K562 (cell line): ENCODE data around the gene NALCN. TPM values are rescaled to one million over a fixed set of nuclear protein-coding genes. Genes with fewer than 3 reads are reported as not detected.

Experiments used
- ATAC-seq: fragments of 200-7000 bp; cut with Tn5 transposase; 3 replicates; pipeline ENCODE4 v1.9.1; 2020; ENCODE audit warnings: moderate library complexity
- BruUV-seq: library from RNA; stranded (reverse); fragments of 400-500 nt; replicated peaks from 2 replicates; lab custom pipeline; 2021; lab: Mats Ljungman, UMichigan
- CTCF ChIA-PET: fragments of 300-600 bp; formaldehyde crosslinking; extraction: SDS; loops from one replicate; lab custom pipeline; 2021; ENCODE audit warnings: low intra/inter-chr PET ratio; lab: Yijun Ruan, JAX
- POLR2A ChIA-PET: fragments of 300-600, 350-650 bp; sonication (Branson Sonifier 250); formaldehyde crosslinking; extraction: SDS; loops from one replicate; lab custom pipeline; 2021; ENCODE audit warnings: antibody characterized with exemption, inconsistent platforms; lab: Yijun Ruan, JAX
- DNase-seq, 4 experiments: peaks; one replicate each; pipeline versions ENCODE4 v3.0.0 to v3.0.0-alpha.2; 2011 to 2018; ENCODE audit warnings: low spot score in 3 of 4, mixed read lengths in 3 of 4; ENCODE audit errors: extremely low read depth in 1 of 4
- FAIRE-seq: peaks from 2 replicates; lab custom pipeline; 2011; peaks lifted over from hg19 to GRCh38; lab: Jason Lieb, UNC
- H2AFZ ChIP-seq: 2 replicates; pipeline ENCODE4 v1.6.0; 2011; ENCODE audit warnings: low read depth, low read length, control low read depth, inconsistent platforms
- H3K27ac ChIP-seq: fragments of 200-600 bp; 3 replicates; pipeline ENCODE4 v1.8.0; 2011; ENCODE audit warnings: low read depth, mild to moderate bottlenecking, control low read depth, inconsistent platforms, low read length, moderate library complexity, mixed read lengths; ENCODE audit errors: extremely low read depth
- H3K27me3 ChIP-seq, 2 experiments: fragments of 300-600 bp in 1 of 2; 2 replicates in 1 of 2; 3 replicates in 1 of 2; pipeline versions ENCODE4 v1.6.0 to v1.8.0; 2011; ENCODE audit warnings: inconsistent platforms in 2 of 2, low read length in 2 of 2, mild to moderate bottlenecking in 1 of 2, mixed read lengths in 1 of 2, moderate library complexity in 1 of 2; ENCODE audit not compliant: control insufficient read depth in 2 of 2, insufficient read depth in 2 of 2
- H3K36me3 ChIP-seq: fragments of 300-600 bp; 3 replicates; pipeline ENCODE4 v1.8.0; 2011; ENCODE audit warnings: mild to moderate bottlenecking, low read length, inconsistent platforms; ENCODE audit not compliant: control insufficient read depth, insufficient read depth
- H3K4me1 ChIP-seq, 2 experiments: fragments of 200-600 bp in 1 of 2; replicated peaks in 1 of 2; 2 replicates in 1 of 2; 3 replicates in 1 of 2; pipeline versions ENCODE4 v1.5.1 to v1.8.0; 2011; ENCODE audit warnings: inconsistent platforms in 2 of 2, low read length in 2 of 2, mild to moderate bottlenecking in 1 of 2, mixed read lengths in 1 of 2, moderate library complexity in 1 of 2; ENCODE audit not compliant: control insufficient read depth in 2 of 2, insufficient read depth in 2 of 2
- H3K4me2 ChIP-seq: 2 replicates; pipeline ENCODE4 v1.6.1; 2011; ENCODE audit warnings: low read length, control low read depth, inconsistent platforms, mixed read lengths; ENCODE audit not compliant: insufficient read depth
- H3K4me3 ChIP-seq: fragments of 200-600 bp; sonication (generic), shearing (Covaris generic); 2 replicates; pipeline ENCODE4 v1.5.1; 2016; ENCODE audit warnings: control low read depth, inconsistent platforms
- H3K79me2 ChIP-seq: fragments of 200-600 bp; 3 replicates; pipeline ENCODE4 v1.8.0; 2011; ENCODE audit warnings: low read length, inconsistent platforms; ENCODE audit not compliant: control insufficient read depth, insufficient read depth
- H3K9ac ChIP-seq, 2 experiments: 2 replicates each; pipeline versions ENCODE4 v1.6.0 to v1.6.1; 2011; ENCODE audit warnings: low read depth in 2 of 2, low read length in 2 of 2, control low read depth in 1 of 2, inconsistent platforms in 1 of 2, mild to moderate bottlenecking in 1 of 2, mixed read lengths in 1 of 2; ENCODE audit not compliant: insufficient read depth in 1 of 2
- H3K9me1 ChIP-seq: one replicate; pipeline ENCODE4 v1.6.0; 2011; ENCODE audit warnings: inconsistent platforms, mild to moderate bottlenecking, low read length, moderate library complexity; ENCODE audit not compliant: control insufficient read depth, insufficient read depth
- H3K9me3 ChIP-seq: replicated peaks from 2 replicates; pipeline ENCODE4 v1.5.1; 2011; ENCODE audit warnings: low read depth, low read length, inconsistent platforms; ENCODE audit not compliant: control insufficient read depth, insufficient read depth
- H4K20me1 ChIP-seq: replicated peaks from 2 replicates; pipeline ENCODE4 v1.6.1; 2011; ENCODE audit warnings: low read length, inconsistent platforms, mixed read lengths; ENCODE audit not compliant: control insufficient read depth, insufficient read depth
- DACH1 ChIP-seq: fragments of 450-650 bp; IDR thresholded peaks from 2 replicates; pipeline ENCODE4 v1.6.1; 2018; ENCODE audit not compliant: partially characterized antibody
- WGBS: fragments of 100-300 bp; shearing (Covaris generic); methylation state at CpG from one replicate; pipeline ENCODE4 v1.1.6; 2016; ENCODE audit warnings: low coverage, mixed read lengths; ENCODE audit not compliant: insufficient coverage; ENCODE audit errors: missing lambda C conversion rate; 5-methylcytosine and 5-hydroxymethylcytosine counted together
- in situ Hi-C: fragments of 300-500 bp; cut with MboI; formaldehyde crosslinking; loops from 4 replicates; pipeline ENCODE4 v1.15.0; 2018; ENCODE audit warnings: inconsistent platforms, mixed read lengths
- intact Hi-C: fragments of 100-400 bp; cut with micrococcal nuclease; formaldehyde crosslinking; loops from 2 replicates; pipeline ENCODE4 v1.14.2; 2022
- polyA plus RNA-seq, 8 experiments: library from polyadenylated mRNA; depleted of rRNA in 4 of 8; stranded (reverse) in 5 of 8; unstranded in 3 of 8; fragments of >200 nt; fragmentation: Nextera tagmentation in 2 of 8; fragmentation: Illumina TruSeq in 1 of 8; extraction: Ambion mirVana in 2 of 8; extraction: Trizol in 1 of 8; gene quantifications; 2 replicates each; pipeline versions ENCODE4 v1.2.1 to v1.2.3, GENCODE V29; 2011 to 2014; ENCODE audit warnings: inconsistent platforms in 1 of 8, missing spikeins in 1 of 8
- total RNA-seq, 7 experiments: library from RNA; depleted of rRNA in 6 of 7; stranded (reverse); fragments of >200 nt in 6 of 7; fragmentation: Illumina TruSeq in 2 of 7; extraction: Trizol in 2 of 7; gene quantifications; 2 replicates each; pipeline versions ENCODE4 v1.2.1 to v1.2.3, GENCODE V29; 2011 to 2021; ENCODE audit warnings: low replicate concordance in 1 of 7
- TF ChIP-seq, protein P1 (sequence below): sonication (generic); formaldehyde crosslinking; IDR thresholded peaks from 2 replicates; pipeline ENCODE4 v1.8.0; 2022; ENCODE audit warnings: mild to moderate bottlenecking, missing genetic modification reagents

Gene NALCN
- total and polyA plus RNA-seq, 9 of the 15 experiments (the other 6 are each of a cell fraction or from before 2014, with no cell fraction given) = not detected

DNA sequence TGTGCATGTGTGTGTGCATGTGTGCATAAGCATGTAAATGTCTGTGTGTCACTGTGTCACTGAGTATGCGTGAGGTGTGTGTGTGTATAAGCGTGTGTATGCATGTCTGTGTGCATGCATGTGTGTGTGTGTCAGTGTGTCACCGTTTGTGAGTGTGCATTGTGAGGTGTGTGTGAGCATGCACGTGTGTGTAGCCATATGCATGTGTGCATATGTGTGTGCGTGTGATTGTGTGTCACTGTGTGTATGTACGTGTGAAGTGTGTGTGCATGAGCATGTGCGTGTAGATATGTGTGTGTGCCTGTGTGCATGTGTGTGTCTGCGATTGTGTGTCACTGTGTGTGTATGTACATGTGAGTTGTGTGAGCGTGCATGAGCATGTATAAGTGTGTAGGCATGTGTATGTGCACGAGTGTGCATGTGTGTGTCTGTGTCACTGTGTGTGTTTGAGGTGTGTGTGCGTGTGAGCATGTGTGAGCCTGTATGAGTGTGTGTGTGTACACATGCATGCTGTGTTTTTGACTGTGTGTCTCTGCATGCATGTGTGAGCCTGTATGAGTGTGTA, 144.5 kb downstream of the NALCN start (continued):
- TF ChIP-seq, protein P1, sequence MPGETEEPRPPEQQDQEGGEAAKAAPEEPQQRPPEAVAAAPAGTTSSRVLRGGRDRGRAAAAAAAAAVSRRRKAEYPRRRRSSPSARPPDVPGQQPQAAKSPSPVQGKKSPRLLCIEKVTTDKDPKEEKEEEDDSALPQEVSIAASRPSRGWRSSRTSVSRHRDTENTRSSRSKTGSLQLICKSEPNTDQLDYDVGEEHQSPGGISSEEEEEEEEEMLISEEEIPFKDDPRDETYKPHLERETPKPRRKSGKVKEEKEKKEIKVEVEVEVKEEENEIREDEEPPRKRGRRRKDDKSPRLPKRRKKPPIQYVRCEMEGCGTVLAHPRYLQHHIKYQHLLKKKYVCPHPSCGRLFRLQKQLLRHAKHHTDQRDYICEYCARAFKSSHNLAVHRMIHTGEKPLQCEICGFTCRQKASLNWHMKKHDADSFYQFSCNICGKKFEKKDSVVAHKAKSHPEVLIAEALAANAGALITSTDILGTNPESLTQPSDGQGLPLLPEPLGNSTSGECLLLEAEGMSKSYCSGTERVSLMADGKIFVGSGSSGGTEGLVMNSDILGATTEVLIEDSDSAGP (CRISPR knock-in tag) = no peak

DNA sequence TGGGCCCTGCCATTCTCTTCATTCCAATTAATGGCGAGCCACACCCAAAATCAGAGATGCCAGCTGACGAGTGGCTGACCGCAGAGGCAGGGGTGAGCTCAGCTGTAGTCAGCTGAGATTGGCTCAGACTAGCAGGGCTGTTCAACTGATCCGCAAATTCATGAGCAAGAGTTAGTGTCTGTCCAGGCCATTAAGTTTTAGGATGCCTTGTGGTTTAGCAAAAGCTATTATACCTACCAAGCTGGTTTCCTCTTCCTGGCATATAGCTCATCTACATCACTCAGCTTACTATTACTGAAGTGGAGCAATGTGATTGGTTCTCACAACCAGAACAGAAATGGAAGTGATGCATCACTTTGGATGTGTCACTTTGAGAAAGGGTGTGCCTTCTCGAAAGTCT, 148.7 kb downstream of the NALCN start:
- ChIA-PET CTCF (no interaction called here), POLR2A (no interaction called here)
- Histone ChIP-seq H4K20me1 (no peaks in the 10 kb centered on the region), H3K9me1 (no peaks in the 10 kb centered on the region), H3K27ac (no peak overlapping the region), H3K79me2 (no peaks in the 10 kb centered on the region), H3K9ac (no peak overlapping the region), H3K27me3 (no peaks in the 10 kb centered on the region; a peak in 1 of 5 replicates), H3K36me3 (no peaks in the 10 kb centered on the region), H3K4me1 (no peaks in the 10 kb centered on the region), H3K4me3 (no peak overlapping the region), H3K9me3 (peaks cover 3% of the 10 kb centered on the region), H3K4me2 (no peak overlapping the region), H2AFZ (no peak overlapping the region)
- DNase-seq = no peak
- WGBS = 0% methylated on average over 5 of the region's 5 CpGs
- ATAC-seq = no peak
- intact Hi-C loops (no loop called here), in situ Hi-C loops (no loop called here)
- BruUV-seq = no TSS peak
- no peak for FAIRE-seq
- TF ChIP-seq DACH1 = no peak
